Keratinocyte (primary cell): Measurements from ENCODE around the gene SF3A1. TPM values are rescaled to one million over a fixed set of nuclear protein-coding genes. Genes with fewer than 3 reads are reported as not detected.

Source experiments
- DNase-seq: peaks from one replicate; pipeline ENCODE4 v3.0.0-alpha.2; 2011; ENCODE audit warnings: low read depth, missing footprints, low spot score
- FAIRE-seq: peaks from 2 replicates; lab custom pipeline; 2011; peaks lifted over from hg19 to GRCh38; lab: Jason Lieb, UNC
- H2AFZ ChIP-seq: 2 replicates; pipeline ENCODE4 v1.6.0; 2012; ENCODE audit warnings: low read length, control low read depth, inconsistent platforms; ENCODE audit not compliant: control insufficient read depth
- H3K27ac ChIP-seq: 2 replicates; pipeline ENCODE4 v1.5.1; 2011; ENCODE audit warnings: low read length; ENCODE audit not compliant: control insufficient read depth, insufficient read depth
- H3K27me3 ChIP-seq: 3 replicates; pipeline ENCODE4 v1.6.0; 2011; ENCODE audit warnings: low read length; ENCODE audit not compliant: control insufficient read depth, insufficient read depth; ENCODE audit errors: extremely low read depth
- H3K36me3 ChIP-seq, 2 experiments: 2 replicates in 1 of 2; 3 replicates in 1 of 2; pipeline ENCODE4 v1.5.1; 2011; ENCODE audit warnings: low read length in 2 of 2, mild to moderate bottlenecking in 1 of 2; ENCODE audit not compliant: control insufficient read depth in 2 of 2, insufficient read depth in 2 of 2; ENCODE audit errors: extremely low read depth in 1 of 2
- H3K4me1 ChIP-seq: 3 replicates; pipeline ENCODE4 v1.5.1; 2011; ENCODE audit warnings: low read length; ENCODE audit not compliant: control insufficient read depth, insufficient read depth; ENCODE audit errors: extremely low read depth
- H3K4me2 ChIP-seq: 3 replicates; pipeline ENCODE4 v1.6.0; 2011; ENCODE audit warnings: low read depth, low read length; ENCODE audit not compliant: control insufficient read depth, insufficient read depth; ENCODE audit errors: extremely low read depth
- H3K4me3 ChIP-seq, 3 experiments: fragments of 200-600 bp in 1 of 3; sonication (generic) in 1 of 3; 2 replicates in 2 of 3; 3 replicates in 1 of 3; pipeline ENCODE4 v1.5.1; 2011 to 2016; ENCODE audit warnings: low read length in 3 of 3, mild to moderate bottlenecking in 3 of 3, control low read depth in 2 of 3, inconsistent platforms in 1 of 3, low read depth in 1 of 3, mixed read lengths in 1 of 3, mixed run types in 1 of 3, moderate library complexity in 1 of 3; ENCODE audit not compliant: control insufficient read depth in 2 of 3, insufficient read depth in 2 of 3; ENCODE audit errors: extremely low read depth in 1 of 3
- H3K79me2 ChIP-seq: 2 replicates; pipeline ENCODE4 v1.6.0; 2012; ENCODE audit warnings: low read length; ENCODE audit not compliant: control insufficient read depth, insufficient read depth
- H3K9ac ChIP-seq: 3 replicates; pipeline ENCODE4 v1.6.0; 2011; ENCODE audit warnings: low read length; ENCODE audit not compliant: control insufficient read depth, insufficient read depth; ENCODE audit errors: extremely low read depth
- H3K9me1 ChIP-seq: 3 replicates; pipeline ENCODE4 v1.6.0; 2011; ENCODE audit warnings: low read length; ENCODE audit not compliant: control insufficient read depth, insufficient read depth; ENCODE audit errors: extremely low read depth
- H3K9me3 ChIP-seq: 2 replicates; pipeline ENCODE4 v1.5.1; 2012; ENCODE audit warnings: low read depth, low read length; ENCODE audit not compliant: control insufficient read depth
- H4K20me1 ChIP-seq: 3 replicates; pipeline ENCODE4 v1.6.0; 2011; ENCODE audit warnings: low read length; ENCODE audit not compliant: control insufficient read depth, insufficient read depth; ENCODE audit errors: extremely low read depth
- EZH2 ChIP-seq: IDR thresholded peaks from one replicate; pipeline ENCODE4 v1.6.1; 2012; ENCODE audit warnings: inconsistent platforms, mild to moderate bottlenecking, low read length, moderate library complexity
- dilution Hi-C: fragments of 300-500 bp; cut with MboI; formaldehyde crosslinking; loops from one replicate; pipeline ENCODE4 v1.7.0; 2020; ENCODE audit warnings: low sequenced_read_pairs; ENCODE audit not compliant: extremely low pct_ligation_motif_present
- polyA plus RNA-seq, 5 experiments: library from polyadenylated mRNA; depleted of rRNA in 3 of 5; stranded (reverse) in 3 of 5; stranded (forward) in 1 of 5; unstranded in 1 of 5; fragments of >200 nt; gene quantifications; 1 replicate in 1 of 5; 2 replicates in 3 of 5; 3 replicates in 1 of 5; pipeline versions ENCODE4 v1.2.1 to v1.2.3, GENCODE V29; 2011 to 2012; ENCODE audit warnings: missing spikeins in 2 of 5, low read depth in 1 of 5, low replicate concordance in 1 of 5
- TF ChIP-seq, protein P1 (sequence below), 3 experiments: IDR thresholded peaks in 1 of 3; conservative IDR thresholded peaks in 1 of 3; optimal IDR thresholded peaks in 1 of 3; 2 replicates in 2 of 3; 3 replicates in 1 of 3; pipeline versions ENCODE3 to v1.5.1; 2011; ENCODE audit warnings: low read length in 3 of 3, mild to moderate bottlenecking in 3 of 3, moderate library complexity in 2 of 3, control low read depth in 1 of 3, inconsistent platforms in 1 of 3; ENCODE audit not compliant: insufficient read depth in 2 of 3; ENCODE audit errors: extremely low read depth in 1 of 3

SF3A1 gene
- polyA plus RNA-seq, 1 donor (not counting 4 experiments of a cell fraction or from before 2014, with no cell fraction given), result 34.2 TPM

DNA sequence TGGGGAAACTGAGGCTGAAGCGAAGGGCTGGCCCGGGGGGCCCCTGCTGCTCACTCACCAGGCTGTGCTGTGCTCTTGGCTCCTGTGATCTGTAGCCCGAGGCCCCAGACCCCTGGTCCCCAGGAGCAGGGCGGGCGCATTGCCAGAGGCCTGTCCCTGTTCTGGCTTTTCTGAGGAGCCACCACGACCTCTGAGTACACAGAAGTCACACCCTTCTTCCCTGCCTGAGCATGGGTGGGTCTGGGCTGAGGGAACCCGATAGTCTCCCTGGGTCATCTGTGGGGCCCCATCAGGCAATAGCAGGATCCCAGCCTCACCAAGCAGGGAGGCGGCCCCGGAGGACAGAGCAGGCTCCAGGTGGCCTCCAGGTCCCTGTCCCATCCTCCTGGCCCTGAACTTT is 72.5 kb downstream of the SF3A1 start:
- H3K36me3 ChIP-seq, result peaks cover 0 to 7% of the 10 kb centered on the region in 2 experiments
- no peak overlapping the region for H3K4me3 ChIP-seq
- H2AFZ ChIP-seq, result no peak overlapping the region
- H3K9me1 ChIP-seq, result no peaks in the 10 kb centered on the region
- no peak overlapping the region for H3K4me2 ChIP-seq
- H3K9me3 ChIP-seq, result no peaks in the 10 kb centered on the region
- TF ChIP-seq, protein P1, sequence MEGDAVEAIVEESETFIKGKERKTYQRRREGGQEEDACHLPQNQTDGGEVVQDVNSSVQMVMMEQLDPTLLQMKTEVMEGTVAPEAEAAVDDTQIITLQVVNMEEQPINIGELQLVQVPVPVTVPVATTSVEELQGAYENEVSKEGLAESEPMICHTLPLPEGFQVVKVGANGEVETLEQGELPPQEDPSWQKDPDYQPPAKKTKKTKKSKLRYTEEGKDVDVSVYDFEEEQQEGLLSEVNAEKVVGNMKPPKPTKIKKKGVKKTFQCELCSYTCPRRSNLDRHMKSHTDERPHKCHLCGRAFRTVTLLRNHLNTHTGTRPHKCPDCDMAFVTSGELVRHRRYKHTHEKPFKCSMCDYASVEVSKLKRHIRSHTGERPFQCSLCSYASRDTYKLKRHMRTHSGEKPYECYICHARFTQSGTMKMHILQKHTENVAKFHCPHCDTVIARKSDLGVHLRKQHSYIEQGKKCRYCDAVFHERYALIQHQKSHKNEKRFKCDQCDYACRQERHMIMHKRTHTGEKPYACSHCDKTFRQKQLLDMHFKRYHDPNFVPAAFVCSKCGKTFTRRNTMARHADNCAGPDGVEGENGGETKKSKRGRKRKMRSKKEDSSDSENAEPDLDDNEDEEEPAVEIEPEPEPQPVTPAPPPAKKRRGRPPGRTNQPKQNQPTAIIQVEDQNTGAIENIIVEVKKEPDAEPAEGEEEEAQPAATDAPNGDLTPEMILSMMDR (optimal IDR thresholded peaks at IDR 0.05 in 1 of 3, IDR thresholded peaks at IDR 0.05 in 1 of 3, conservative IDR thresholded peaks at IDR 0.05 in 1 of 3; ENCODE audit: extremely low read depth in 1 of 3, insufficient read depth in 2 of 3, low read length in 3 of 3), result no peak
- no peak for TF ChIP-seq EZH2
- dilution Hi-C loops, result no loop called here
- H3K4me1 ChIP-seq, result peaks cover 5% of the 10 kb centered on the region
- H3K27ac ChIP-seq, result no peak overlapping the region
- no peaks in the 10 kb centered on the region for H3K79me2 ChIP-seq
- FAIRE-seq, result no peak
- no peak overlapping the region for H3K9ac ChIP-seq
- H4K20me1 ChIP-seq, result no peaks in the 10 kb centered on the region
- DNase-seq, result no peak
- no peaks in the 10 kb centered on the region for H3K27me3 ChIP-seq

DNA sequence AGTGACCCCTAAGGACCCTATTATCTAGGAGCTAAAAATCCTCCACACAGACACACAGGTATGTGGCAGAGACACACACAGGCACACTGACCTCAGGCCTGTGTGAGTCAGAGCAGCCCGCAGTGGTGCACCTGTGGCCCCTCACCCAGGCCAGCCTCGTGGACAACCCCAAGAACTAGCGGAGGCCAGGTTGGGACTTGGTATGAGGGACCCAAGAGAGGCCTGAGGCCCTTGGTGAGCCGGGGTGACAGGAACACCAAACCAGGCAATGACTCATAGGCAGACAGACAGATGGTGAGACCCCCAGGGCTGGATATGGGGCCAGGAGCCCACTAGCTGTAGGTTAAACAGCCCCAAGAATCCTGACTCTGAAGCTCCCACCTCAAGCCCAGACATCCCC is 73.4 kb downstream of the SF3A1 start:
- H3K27me3 ChIP-seq, result no peaks in the 10 kb centered on the region
- no peak for TF ChIP-seq EZH2
- TF ChIP-seq, protein P1 (optimal IDR thresholded peaks at IDR 0.05 in 1 of 3, IDR thresholded peaks at IDR 0.05 in 1 of 3, conservative IDR thresholded peaks at IDR 0.05 in 1 of 3; ENCODE audit: extremely low read depth in 1 of 3, insufficient read depth in 2 of 3, low read length in 3 of 3), result no peak
- peaks cover 0 to 7% of the 10 kb centered on the region in 2 experiments for H3K36me3 ChIP-seq
- no peak for DNase-seq
- H3K9ac ChIP-seq, result no peak overlapping the region
- dilution Hi-C loops, result no loop called here
- H3K9me3 ChIP-seq, result no peaks in the 10 kb centered on the region
- H3K4me3 ChIP-seq, result no peak overlapping the region
- no peak overlapping the region for H2AFZ ChIP-seq
- no peak overlapping the region for H3K4me2 ChIP-seq
- no peak overlapping the region for H3K27ac ChIP-seq
- FAIRE-seq, result no peak
- H3K9me1 ChIP-seq, result no peaks in the 10 kb centered on the region
- H4K20me1 ChIP-seq, result no peaks in the 10 kb centered on the region
- H3K79me2 ChIP-seq, result no peaks in the 10 kb centered on the region
- no peaks in the 10 kb centered on the region for H3K4me1 ChIP-seq
